SK-N-DZ (cell line): ENCODE data around the gene INSIG1.

Experiments used
- DNase-seq: peaks from one replicate; pipeline ENCODE4 v3.0.0-alpha.2; 2015; ENCODE audit warnings: low spot score

INSIG1 gene

GRCh38 chr7:155300641-155301452 is 3.2 kb downstream of the INSIG1 start:
- no peak for DNase-seq

- DNase-seq, result no peak
Observed at GRCh38 chr7:155303039-155303593, 5.4 kb downstream of the INSIG1 start.

DNA sequence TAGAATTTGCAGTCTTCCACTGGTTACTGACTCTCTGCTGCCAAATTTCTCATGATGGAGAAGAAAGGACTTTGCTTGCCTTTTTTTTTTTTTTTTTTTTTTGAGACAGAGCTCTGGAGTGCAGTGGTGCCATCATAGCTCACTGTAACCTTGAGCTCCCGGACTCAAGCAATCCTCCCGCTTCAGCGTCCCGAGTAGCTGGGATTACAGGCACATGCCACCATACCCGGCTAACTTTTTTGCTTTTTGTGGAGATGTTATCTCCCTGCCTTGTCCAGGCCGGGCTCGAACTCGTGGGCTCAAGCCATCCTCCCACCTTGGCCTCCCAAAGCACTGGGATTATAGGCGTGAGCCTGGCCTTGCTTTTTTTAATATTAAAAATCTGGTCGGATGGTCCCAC is 6.2 kb downstream of the INSIG1 start:
- DNase-seq, result no peak

DNA sequence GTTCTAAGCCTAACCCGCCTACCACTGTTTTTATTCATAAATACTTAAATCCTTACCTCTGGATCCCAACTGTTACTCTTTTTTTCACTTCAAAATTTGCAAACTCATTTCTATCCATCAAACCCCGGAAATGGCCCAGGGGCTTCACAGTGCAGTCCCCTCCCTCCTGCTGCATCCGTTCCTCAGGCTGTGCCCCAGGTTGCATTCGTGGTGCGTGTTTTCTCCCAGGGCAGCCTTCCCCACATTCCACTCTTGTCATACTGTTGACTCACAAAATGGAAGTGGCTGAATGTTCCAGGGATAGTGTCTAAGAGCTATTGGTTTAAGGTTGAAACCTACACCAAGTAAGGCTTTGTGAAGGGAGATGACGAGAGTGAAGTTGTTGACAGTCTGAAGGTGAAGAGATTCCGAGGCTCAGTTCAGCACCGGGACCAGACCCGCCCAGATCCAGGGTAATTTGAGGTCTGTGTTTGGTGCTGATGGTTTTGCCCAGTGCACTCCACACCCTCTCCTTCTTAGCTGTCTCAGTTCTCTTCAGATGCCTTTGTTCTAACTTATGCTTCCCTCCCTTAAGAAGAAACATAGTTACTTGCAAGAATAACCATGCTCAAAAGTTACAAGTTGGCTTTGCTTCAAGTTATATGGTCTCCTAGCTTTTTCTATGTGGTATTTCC is 7.7 kb downstream of the INSIG1 start:
- no peak for DNase-seq

- DNase-seq, result no peak
Observed at GRCh38 chr7:155306673-155307470, 9.2 kb downstream of the INSIG1 start.

GRCh38 chr7:155308330-155309020 is 10.8 kb downstream of the INSIG1 start:
- DNase-seq, result no peak

DNA sequence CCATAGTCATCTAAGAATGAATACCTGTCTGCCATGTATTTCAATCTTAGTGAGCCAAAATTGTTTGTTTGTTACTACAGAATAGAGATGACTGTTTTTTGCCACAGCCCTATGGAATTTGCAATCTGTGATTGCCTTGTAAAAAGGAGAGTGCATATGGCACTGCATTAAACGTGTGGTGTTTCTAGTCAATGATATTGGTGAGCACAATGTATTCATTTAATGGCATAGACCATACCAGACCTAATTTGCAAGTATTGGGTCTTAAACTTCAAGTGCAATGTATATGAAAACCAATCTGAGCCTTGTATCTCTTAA is 11.3 kb downstream of the INSIG1 start:
- no peak for DNase-seq

GRCh38 chr7:155310425-155311114 is 12.9 kb downstream of the INSIG1 start:
- DNase-seq, result no peak

GRCh38 chr7:155311826-155312537 is 14.3 kb downstream of the INSIG1 start:
- no peak for DNase-seq

- no peak for DNase-seq
Observed at GRCh38 chr7:155312633-155313032, 15.0 kb downstream of the INSIG1 start.

DNA sequence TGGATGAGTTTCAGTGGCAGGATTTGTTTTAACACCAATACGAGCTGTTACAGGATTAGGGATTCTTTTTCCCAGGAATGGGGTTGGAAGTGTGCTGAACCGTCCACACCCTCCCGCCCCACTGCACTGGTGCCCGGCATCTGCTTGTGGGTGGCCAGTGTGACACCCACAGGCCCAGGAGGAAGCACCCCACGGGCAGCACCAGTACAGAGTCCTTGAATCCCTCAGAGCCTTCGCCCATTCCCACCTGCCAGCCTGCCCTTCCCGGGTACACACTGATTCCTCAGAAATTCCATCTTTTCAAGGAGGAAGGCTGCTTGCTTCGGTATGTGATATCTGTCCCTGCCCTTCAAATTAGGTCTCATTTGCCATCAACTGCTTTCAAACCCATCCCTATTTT is 15.4 kb downstream of the INSIG1 start:
- DNase-seq, result no peak

DNA sequence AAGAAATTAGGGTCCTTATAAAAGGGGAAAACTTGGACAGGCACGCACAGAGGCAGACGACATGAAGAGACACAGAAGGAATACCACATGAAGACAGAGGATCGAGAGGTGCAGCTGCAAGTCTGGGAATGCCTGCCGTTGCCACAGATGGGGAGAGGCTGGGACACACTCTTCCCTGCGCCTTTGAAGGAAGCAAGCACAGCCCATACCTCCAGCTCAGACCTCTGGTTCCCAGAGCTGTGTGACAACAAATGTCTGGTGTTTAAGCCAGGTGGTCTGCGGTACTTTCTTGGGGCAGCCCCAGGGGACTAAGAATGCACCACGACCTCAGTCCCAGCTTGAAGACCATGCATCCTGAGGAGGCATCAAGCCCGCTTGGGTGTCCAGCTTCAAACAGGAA is 18.3 kb downstream of the INSIG1 start:
- DNase-seq, result no peak

DNA sequence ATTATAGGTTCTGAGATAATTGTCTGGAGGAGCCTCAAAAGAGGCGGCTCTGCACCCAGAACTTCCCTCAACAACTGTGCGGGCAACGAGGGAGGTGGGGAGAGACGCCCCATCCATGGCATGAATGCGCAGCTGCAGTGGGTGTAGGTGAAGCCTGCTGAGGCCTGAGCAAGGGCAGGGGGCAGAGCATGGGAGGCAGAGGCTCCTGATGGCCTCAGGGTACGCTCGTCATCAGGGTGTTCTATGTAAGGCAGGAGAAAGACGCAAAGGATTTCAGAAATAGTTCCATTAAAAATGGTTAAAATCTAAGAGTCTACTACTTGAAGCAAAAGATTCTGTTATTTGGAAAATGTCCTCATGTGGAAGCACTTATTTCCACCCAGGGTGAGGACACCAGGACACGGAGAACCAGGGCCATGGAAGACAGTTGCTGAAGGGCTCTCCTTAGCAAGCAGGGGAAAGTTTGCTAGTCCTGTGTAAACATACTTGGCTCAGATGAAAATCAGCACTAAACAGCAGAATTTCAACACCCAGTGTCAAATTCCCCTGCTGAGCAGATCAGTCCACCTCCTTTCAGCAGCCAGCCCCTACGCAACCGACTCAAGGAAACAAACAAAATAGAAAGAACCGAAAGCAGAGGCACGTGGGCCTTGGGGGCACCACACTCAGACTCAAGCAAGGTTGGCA is 18.9 kb downstream of the INSIG1 start:
- DNase-seq, result no peak

GRCh38 chr7:155317114-155317434 is 19.4 kb downstream of the INSIG1 start:
- DNase-seq, result no peak

DNA sequence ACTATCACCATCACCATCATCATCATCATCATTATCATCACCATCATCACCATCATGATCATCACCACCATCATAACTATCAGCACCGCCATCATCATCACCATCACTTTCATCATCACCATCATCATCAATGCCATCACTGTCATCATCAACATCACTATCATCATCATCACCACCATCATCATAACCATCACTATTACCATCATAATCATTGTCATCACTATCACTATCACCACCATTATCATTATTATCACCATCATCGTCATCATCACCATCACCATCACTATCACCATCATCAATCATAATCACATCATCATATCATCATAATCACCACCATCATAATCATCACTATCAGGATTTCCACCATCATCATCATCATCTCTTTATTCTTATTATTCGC is 20.6 kb downstream of the INSIG1 start:
- no peak for DNase-seq

DNA sequence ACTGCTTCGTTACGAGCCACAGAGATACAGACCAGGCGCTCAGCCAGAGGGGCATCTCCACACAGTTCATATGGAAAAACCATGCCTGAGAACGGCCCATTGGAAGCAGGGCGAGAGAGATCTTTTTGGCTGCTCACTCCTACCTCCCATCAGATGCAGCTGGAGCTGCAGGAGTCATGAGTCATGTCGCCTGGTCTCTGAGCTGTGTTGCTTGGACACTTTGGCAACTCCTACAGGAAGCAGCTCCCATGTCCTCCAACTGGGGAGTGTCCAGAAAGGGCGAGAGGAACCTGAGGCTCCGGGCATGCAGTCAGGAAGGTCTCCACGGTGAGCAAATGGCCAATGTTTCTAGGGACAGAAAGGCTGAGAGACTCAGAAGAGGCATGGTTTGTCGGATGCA is 24.9 kb downstream of the INSIG1 start:
- no peak for DNase-seq

DNA sequence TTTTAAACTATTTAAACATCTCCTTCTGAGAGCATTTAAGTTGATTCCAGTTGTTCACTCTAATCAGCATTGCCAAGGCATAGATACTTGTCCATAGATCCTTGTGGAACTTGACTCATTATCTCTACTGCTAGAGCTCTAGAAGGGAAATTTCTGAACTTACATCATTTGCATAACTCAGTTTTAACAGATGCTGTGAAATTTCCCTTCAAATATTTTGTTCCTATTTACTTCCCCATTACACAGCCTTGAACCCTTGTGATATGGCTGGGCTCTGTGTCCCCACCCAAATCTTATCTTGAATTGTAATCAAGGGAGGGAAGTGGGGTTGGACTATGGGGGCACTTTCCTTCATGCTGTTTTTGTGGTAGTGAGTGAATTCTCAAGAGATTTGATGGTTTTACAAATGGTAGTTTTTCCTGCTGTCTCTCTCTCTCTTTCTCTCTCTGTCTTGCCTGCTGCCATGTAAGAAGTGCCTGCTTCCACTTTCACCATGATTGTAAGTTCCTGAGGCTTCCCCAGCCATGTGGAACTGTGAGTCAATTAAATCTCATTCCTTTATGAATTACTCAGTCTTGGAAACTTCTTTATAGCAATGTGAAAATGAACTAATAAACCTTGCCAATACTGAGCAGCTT is 25.4 kb downstream of the INSIG1 start:
- no peak for DNase-seq

GRCh38 chr7:155324012-155324917 is 26.6 kb downstream of the INSIG1 start:
- no peak for DNase-seq

DNA sequence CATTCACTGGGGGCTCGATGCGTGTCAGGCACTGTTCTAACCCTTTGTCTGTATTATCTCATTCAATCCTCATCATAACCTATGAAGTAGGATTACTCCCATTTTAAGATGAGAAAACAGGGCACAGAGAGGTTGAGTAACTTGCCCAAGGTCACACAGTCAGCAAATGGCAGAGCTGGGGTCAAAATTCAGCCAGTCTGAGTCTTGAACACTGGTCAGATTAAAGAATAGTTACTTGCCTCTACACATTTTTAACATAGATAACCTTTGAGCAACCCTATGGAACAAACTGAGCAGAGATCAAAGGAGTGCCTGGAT is 27.2 kb downstream of the INSIG1 start:
- no peak for DNase-seq
